AG09309 (cell line): ENCODE measurements around the gene RAB18.
A peak's percentile ranks its signal among the peaks of the same experiment; 100 is the strongest.
"Not testable (repeated sequence)": the region's sequence is repeated elsewhere in the genome, so short reads cannot be mapped to it uniquely, and the experiment has no call there.

Experiments
- DNase-seq: peaks from one replicate; pipeline ENCODE4 v3.0.0-alpha.2; 2010; ENCODE audit warnings: low read depth
- H3K4me3 ChIP-seq: 2 replicates; pipeline ENCODE4 v1.5.1; 2011; ENCODE audit warnings: mild to moderate bottlenecking, low read depth, low read length, moderate library complexity; ENCODE audit not compliant: control insufficient read depth
- CTCF ChIP-seq: IDR thresholded peaks from 2 replicates; pipeline ENCODE4 v1.5.1; 2011; ENCODE audit warnings: mild to moderate bottlenecking, low read depth, low read length, inconsistent platforms; ENCODE audit not compliant: insufficient read depth, control insufficient read depth; ENCODE audit errors: missing control alignments

RAB18 gene

GRCh38 chr10:27558612-27559020 lies 54.5 kb downstream of the RAB18 start:
- DNase-seq = peak; percentile 20
- H3K4me3 ChIP-seq = no peak overlapping the region
- TF ChIP-seq CTCF = peak; percentile 82

- TF ChIP-seq CTCF = no peak
- no peak overlapping the region for H3K4me3 ChIP-seq
- DNase-seq = no peak
Measured at GRCh38 chr10:27561334-27561733, 57.2 kb downstream of the RAB18 start.

GRCh38 chr10:27564398-27564797 lies 60.3 kb downstream of the RAB18 start:
- no peak overlapping the region for H3K4me3 ChIP-seq
- TF ChIP-seq CTCF = no peak
- DNase-seq = no peak

- TF ChIP-seq CTCF = no peak
- DNase-seq = no peak
- no peak overlapping the region for H3K4me3 ChIP-seq
Measured at GRCh38 chr10:27564880-27565279, 60.8 kb downstream of the RAB18 start.

GRCh38 chr10:27568196-27569175 lies 64.4 kb downstream of the RAB18 start:
- TF ChIP-seq CTCF = no peak
- peak; percentile 7 for DNase-seq
- no peak overlapping the region for H3K4me3 ChIP-seq

- H3K4me3 ChIP-seq = no peak overlapping the region
- TF ChIP-seq CTCF = no peak
- no peak for DNase-seq
Measured at GRCh38 chr10:27569946-27570345, 65.8 kb downstream of the RAB18 start.

GRCh38 chr10:27577038-27577437 lies 72.9 kb downstream of the RAB18 start:
- not testable (repeated sequence) for H3K4me3 ChIP-seq, DNase-seq
